ENCODE data around the gene SORCS2.

GRCh38 chr4:7652906-7653305 is 460.6 kb downstream of the SORCS2 start:
- TF ChIP-seq POLR2A (IDR thresholded peaks at IDR 0.05; ENCODE audit: extremely low read depth, insufficient read length) (no peak), CTCF (IDR thresholded peaks at IDR 0.05; ENCODE audit: low read depth, low read length) (no peak)
